A549 treated with Hydrocortisone at 1 μM for 4 hours (cell line): ENCODE results near the gene WBP11. TPM values are rescaled to one million over a fixed set of nuclear protein-coding genes. Genes with fewer than 3 reads are reported as not detected.

Experiments
- total RNA-seq: library from RNA; stranded (reverse); fragments of 200-300 nt; extraction: Qiagen RNA extraction; gene quantifications from 5 replicates; pipeline ENCODE4 v1.2.3, GENCODE V29; 2022

Gene WBP11
- 43.7 to 52.8 TPM (median 47.0 TPM) in 5 replicates for total RNA-seq

DNA sequence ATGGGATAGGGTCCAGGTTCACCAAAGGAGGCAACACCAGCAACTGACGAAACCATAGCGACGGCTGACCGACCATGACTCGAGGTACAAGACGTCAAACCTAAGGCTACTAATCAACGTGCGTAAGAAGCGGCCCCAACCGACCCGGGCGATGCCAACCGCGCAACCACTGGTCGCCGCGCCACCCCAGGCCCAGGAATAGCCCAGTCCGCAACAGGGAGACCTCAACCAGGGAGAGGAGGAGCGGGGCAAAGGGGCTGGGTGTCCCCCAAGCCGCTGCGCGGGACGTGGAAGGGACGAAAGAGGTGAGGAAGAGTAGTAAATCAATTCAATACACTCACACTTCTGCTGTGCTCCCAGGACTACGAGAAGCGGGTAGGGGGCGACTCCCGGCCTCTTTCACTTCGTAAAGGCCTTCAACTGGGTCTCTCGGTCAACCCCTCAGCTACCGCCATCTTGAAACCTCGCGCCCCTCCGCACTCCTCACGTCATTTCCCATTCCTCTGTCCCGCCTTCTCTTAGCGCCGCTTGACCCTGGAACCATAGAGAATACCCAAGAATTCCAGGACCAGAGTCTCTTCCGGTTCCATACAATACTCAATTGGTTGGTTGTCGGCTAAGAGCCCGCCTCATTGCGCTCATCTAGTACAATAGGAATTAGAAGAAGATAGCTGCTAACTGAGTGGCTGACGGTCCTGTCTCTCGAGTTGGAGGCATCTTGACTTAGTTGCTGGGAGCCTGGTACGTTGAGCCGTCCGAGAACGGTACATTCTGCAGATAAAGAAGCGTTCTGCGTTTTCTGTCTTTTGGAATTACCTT, at the start of gene WBP11, which contains the start of gene C12orf60:
Gene WBP11 (minus strand): TSS at position 468 of the 819 bp plus-strand sequence. CDS start 2,095 bp downstream, outside the sequence.
Gene C12orf60 (plus strand): TSS at position 660 of the 819 bp plus-strand sequence. CDS start 19,266 bp downstream, outside the sequence.

DNA sequence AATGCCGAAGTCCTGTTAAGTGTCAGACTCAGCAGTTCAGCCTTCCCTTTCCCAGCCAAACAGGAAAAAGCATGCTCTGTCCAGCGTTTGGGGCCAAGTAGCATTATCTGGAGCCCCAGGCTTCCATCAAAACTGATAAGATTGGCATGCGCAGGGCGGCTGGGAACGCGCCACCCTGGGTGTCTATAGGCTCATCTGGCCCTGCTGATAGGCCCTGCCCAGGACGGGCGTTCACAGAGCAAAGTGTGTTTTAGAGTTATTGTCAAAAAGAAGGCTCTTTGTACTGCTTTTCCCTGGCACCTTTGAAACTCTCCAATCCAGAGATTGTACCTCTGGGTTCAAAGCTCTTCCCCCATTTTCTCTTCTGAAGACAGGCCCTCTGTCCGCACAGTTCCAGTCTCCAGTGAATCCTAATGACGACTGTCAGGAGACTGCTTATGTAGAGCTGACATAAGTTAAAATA, 40.2 kb upstream of the WBP11 start, which contains the start of gene ART4:
Gene ART4 (minus strand): TSS at position 102 of the 463 bp plus-strand sequence. CDS start 413 bp downstream, outside the sequence.

DNA sequence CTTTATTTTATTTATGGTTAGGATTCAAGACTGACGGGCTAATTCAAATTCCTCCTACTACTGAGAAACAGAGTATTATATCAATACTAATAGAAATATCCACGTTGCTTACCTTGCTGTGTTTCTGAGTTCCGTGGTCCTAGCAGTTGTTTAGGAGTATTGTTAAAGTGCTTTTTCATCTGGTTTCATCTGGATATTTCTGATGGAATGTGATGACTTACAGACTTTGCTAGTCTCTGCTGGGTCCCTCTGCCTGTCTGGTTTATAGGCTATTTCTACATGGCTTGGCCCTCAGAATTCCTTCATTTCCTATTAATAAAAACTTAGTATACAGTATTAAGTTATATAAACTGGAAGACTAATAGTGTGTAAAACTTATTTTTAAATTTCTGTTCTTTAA, 10.7 kb upstream of the WBP11 start, which contains the start of gene SMCO3:
Gene SMCO3 (minus strand): TSS at position 169 of the 400 bp plus-strand sequence. CDS start 7,502 bp downstream, outside the sequence.

Other genes with a start within 250 kb of the WBP11 start
- gene PLBD1, start 235.6 kb downstream of the WBP11 start, total RNA-seq = 4.2 to 5.0 TPM (median 4.6 TPM) in 5 replicates
- gene GUCY2C, start 106.9 kb downstream of the WBP11 start, total RNA-seq = 0.02 to 0.05 TPM (median 0.03 TPM) in 3 of 5 replicates, not detected in the others
- gene C12orf60, start 192 bp upstream of the WBP11 start, total RNA-seq = 1.8 to 2.3 TPM (median 2.1 TPM) in 5 replicates
- gene SMCO3, start 10.7 kb upstream of the WBP11 start, total RNA-seq = not detected in 5 replicates
- not detected in 5 replicates for gene ART4, start 40.0 kb upstream of the WBP11 start, total RNA-seq
- gene MGP, start 82.4 kb upstream of the WBP11 start, total RNA-seq = 0.08 TPM in 1 of 5 replicates, not detected in the others
- gene ERP27, start 135.1 kb upstream of the WBP11 start, total RNA-seq = not detected in 5 replicates
- 0.79 to 1.7 TPM (median 1.1 TPM) in 5 replicates for gene ARHGDIB, start 158.1 kb upstream of the WBP11 start, total RNA-seq
- gene PDE6H, start 169.6 kb upstream of the WBP11 start, total RNA-seq = not detected in 5 replicates